Measurements from ENCODE around the gene NRXN3.

Gene NRXN3

DNA sequence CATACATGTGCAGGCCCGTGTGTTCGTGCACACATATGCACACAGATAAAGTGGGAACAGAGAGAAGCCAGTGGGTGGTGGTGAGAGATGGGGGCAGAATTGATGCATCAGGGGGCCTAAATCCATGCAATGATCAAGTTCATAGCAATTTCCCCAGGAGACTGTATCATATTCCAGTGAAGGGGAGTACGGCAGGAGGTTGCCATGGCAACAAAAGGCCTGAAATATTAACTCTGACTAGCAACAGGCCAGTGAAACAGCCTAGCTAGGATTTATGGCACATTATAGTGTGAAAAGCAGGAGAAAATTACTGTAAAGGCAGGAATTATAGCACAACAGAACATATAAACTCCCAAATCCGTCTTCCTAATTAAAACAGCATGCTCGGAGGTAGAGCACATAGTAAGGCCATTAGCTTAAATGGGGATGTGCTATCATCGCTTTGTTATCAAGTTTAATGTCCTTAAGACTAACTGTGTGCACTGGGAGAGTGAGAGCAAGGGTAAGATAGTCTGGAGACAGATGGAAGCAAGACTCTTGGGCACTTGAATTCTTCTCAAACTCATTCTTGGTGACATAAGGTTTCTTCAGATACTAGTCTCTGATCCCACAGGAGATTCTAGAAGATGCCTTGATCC lies 1234.8 kb downstream of the NRXN3 start:
- H3K4me3 ChIP-seq (ENCODE audit: low read depth, low read length), result no peak overlapping the region
- TF ChIP-seq, protein P1, sequence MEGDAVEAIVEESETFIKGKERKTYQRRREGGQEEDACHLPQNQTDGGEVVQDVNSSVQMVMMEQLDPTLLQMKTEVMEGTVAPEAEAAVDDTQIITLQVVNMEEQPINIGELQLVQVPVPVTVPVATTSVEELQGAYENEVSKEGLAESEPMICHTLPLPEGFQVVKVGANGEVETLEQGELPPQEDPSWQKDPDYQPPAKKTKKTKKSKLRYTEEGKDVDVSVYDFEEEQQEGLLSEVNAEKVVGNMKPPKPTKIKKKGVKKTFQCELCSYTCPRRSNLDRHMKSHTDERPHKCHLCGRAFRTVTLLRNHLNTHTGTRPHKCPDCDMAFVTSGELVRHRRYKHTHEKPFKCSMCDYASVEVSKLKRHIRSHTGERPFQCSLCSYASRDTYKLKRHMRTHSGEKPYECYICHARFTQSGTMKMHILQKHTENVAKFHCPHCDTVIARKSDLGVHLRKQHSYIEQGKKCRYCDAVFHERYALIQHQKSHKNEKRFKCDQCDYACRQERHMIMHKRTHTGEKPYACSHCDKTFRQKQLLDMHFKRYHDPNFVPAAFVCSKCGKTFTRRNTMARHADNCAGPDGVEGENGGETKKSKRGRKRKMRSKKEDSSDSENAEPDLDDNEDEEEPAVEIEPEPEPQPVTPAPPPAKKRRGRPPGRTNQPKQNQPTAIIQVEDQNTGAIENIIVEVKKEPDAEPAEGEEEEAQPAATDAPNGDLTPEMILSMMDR (IDR thresholded peaks at IDR 0.05; ENCODE audit: low read depth, low read length), result no peak

DNA sequence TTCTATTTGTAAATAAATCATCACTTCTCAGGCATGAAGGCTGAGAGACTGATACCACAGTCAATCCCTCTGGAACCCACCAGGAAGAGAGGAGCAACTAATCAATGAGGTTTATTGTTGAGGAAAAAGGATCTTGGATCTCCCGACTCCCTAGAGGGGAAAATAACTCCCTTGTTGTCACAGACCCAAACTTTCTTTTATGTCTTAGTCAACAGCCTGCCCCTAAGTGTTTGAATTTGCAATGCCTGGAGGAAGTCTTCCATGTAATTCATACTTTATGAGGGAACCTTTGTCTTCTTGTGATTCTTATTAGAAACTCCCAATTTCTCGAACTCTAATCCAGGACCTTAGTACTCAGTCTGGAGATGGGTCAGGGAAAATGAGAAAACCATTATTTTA lies 1235.3 kb downstream of the NRXN3 start:
- TF ChIP-seq, protein P1 (IDR thresholded peaks at IDR 0.05; ENCODE audit: low read depth, low read length), result no peak
- H3K4me3 ChIP-seq (ENCODE audit: low read depth, low read length), result no peak overlapping the region

DNA sequence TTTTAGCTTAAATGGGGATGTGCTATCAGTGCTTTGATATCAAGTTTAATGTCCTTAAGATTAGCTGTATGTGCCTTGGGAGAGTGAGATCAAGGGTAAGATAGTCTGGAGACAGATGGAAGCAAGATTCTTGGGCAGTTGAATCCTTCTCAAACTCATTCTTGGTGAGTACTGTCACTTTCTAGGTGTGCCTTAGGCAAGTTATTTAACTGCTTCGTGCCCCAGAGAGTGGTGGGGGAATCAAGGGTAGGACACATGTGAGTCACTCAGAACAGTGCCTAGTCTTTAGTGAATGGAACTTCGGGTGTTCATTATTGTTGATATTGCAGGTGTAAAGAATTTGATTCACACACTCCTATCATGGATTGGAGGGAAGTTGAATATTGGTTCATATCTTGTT lies 1237.4 kb downstream of the NRXN3 start:
- TF ChIP-seq, protein P1 (IDR thresholded peaks at IDR 0.05; ENCODE audit: low read depth, low read length), result no peak
- no peak overlapping the region for H3K4me3 ChIP-seq (ENCODE audit: low read depth, low read length)

DNA sequence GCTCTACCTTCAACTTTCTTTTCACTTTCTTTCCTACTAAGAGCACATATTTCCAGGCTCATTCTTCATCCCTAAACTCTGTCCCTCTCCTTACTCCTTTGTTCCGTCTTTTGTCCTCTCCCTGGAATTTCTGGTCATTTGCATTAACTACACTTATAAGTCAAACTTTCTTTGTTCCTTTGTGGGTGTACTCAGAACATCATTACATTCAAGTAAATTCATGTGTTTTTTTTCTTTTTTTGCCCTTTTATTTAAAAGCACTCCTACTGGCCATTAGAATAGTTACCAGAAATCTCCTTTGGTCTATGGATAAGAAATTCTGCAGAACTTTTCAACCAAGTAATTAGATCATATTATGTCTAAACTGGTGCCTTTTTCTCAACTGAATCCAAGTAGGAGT lies 1238.5 kb downstream of the NRXN3 start:
- TF ChIP-seq, protein P1 (IDR thresholded peaks at IDR 0.05; ENCODE audit: low read depth, low read length), result no peak
- H3K4me3 ChIP-seq (ENCODE audit: low read depth, low read length), result no peak overlapping the region

DNA sequence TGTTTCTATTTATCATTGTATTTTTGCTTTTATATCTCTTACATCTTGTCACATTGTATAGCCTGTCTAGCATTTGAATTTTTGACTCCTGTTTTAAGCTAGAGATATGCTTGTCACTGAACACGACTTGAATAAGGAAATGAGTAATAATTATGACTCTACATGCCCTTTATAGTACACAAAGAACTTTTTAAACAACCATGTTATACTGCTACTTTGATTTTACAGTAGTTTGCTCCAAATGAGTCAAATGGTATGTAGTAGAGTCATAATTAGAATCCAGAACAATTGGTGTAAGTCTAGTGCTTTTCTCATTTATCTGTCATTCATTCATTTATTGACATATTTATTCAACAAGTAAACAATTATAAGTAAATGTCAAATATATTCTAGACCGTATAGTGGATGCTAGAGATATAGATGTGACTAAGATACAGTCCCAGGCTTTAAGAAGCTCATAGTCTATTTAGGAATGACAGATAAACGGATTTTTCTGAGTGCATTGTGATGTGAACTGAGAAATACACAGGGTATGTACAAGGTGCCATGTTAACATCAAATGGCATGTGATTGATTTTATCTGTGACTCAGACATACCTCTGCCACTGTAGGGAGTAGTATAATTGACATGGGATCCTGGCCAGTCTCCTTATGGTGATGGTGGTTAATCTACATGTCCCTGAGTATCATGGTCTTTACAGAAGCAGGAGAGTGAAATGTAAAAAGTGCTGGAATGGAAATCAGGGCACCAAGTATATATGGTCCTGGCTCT lies 1241.4 kb downstream of the NRXN3 start:
- no peak overlapping the region for H3K4me3 ChIP-seq (ENCODE audit: low read depth, low read length)
- TF ChIP-seq, protein P1 (IDR thresholded peaks at IDR 0.05; ENCODE audit: low read depth, low read length), result no peak

DNA sequence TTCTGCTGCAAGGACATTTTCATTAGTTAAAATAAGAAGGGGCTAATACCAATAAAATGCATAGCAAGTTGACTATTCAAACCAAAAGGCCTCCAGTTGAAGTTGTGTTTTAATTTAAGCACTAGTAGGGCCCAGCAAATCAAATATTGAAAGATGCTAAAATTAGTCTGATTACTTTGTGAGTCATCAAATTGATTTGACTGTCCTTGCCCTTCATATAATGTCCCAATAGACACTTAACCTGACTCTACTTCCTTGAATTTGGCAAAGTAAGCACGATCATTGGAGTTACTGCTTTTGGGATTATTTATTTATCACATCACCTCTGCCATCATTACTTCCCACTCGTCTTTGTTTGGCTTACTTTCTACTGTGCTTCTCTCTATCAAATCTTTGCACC lies 1242.6 kb downstream of the NRXN3 start:
- H3K4me3 ChIP-seq (ENCODE audit: low read depth, low read length), result no peak overlapping the region
- TF ChIP-seq, protein P1 (IDR thresholded peaks at IDR 0.05; ENCODE audit: low read depth, low read length), result no peak

DNA sequence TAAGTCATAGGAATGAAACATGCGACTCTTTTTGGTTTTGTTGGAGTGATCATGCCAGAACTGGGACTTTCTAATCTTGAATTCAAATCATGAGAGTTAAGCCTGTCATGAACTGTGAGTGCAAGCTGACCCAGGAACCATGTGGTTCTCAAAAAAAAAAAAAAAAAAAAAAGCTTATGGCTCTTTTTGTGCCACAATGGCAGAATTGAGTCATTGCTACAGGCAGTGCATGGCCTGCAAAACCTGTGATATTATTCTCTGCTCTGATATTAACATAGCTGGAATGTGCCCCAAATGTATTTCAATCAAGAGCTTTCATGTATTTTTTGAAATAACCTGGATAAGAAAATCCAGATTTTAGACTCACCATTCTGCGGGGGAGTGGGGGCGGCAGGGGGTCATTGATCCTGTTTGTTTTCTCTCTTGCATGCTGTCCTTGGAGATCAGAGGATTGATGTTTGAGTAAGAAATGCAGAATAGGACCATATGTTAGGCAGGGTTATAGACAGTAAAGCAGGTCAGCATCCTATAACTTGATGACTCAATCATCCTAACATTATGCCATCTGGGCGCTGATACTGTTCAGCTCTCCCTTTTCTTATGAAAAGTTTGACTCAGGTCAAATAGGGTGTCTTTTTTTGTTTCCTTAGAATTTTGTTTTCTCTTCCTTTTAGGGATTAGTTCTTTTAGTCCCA lies 1243.7 kb downstream of the NRXN3 start:
- no peak overlapping the region for H3K4me3 ChIP-seq (ENCODE audit: low read depth, low read length)
- TF ChIP-seq, protein P1 (IDR thresholded peaks at IDR 0.05; ENCODE audit: low read depth, low read length), result no peak

Measured in WI38 (cell line).